Frontal cortex (tissue), 4 donors: ENCODE results near the gene CCNE1. TPM values are rescaled to one million over a fixed set of nuclear protein-coding genes. Genes with fewer than 3 reads are reported as not detected.
"Not testable (repeated sequence)": the region's sequence is repeated elsewhere in the genome, so short reads cannot be mapped to it uniquely, and the experiment has no call there.

ENCODE experiments used
- DNase-seq, 2 donors: peaks; one replicate each; pipeline ENCODE4 v3.0.0; 2012; ENCODE audit warnings: low spot score in 2 of 2
- FAIRE-seq: peaks from 2 replicates; lab custom pipeline; 2012; peaks lifted over from hg19 to GRCh38; lab: Jason Lieb, UNC
- total RNA-seq: library from RNA; depleted of rRNA; stranded (reverse); fragments of >200 nt; gene quantifications from one replicate; pipeline ENCODE4 v1.2.3, GENCODE V29; 2014
- donor health status: control.
- donor health status: control.
- donor health status: control.

Gene CCNE1
- total RNA-seq, 1 donor from 2014 or later: 1.6 TPM

- FAIRE-seq (no peak), DNase-seq (no peak)
These were observed 26.4 kb upstream of the CCNE1 start for GRCh38 chr19:29785360-29785759.

DNA sequence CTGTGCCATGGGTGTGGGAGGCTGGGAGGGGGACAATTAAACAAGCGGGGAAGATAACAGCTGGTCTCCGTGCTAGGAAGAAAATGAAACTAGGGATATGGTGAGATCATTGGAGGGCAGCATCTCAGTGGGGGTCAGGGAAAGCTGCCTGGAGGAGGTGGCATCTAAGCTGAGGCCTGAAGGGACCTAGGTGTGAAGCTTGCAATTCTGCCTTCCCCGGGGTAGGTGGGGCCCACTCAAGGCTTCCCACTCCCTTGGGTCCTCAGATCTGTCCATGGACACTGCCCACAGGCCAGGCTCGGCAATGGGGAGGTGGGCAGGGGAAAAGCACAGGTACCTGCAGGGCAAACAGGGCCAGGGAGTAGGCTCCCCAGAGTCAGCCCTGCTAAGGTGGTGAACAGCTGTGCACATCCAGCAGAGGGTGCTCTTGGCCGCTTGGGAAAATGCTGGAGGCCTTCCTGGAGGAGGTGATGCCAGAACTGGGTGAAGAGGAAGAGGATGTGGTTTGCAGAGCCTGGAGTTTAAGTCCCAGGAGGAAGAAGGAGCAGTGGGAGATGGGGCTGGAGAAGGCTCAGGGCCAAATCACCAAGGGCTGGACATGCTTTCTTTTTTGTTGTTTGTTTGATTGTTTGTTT is 25.7 kb upstream of the CCNE1 start:
- no peak for FAIRE-seq
- DNase-seq: no peak

DNA sequence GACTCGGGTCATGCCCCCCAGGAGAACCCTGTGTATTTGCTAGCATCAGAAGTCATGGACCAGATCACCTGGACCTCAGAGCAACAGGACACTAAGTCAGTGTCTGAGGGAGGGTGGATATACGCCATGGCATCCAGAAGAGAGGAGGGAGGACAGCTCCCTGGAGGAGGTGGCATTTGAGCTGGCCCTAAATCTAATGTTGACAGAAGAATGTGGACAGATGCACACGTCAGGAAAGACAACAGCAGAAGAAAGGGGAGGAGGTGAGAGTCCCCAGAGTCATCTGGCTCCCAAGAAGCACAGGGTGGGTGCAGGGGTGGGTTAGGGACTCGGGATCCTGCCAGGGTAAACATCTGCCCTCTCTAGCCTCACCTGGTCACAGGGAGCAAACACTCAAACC is 24.5 kb upstream of the CCNE1 start:
- FAIRE-seq: no peak
- DNase-seq: no peak

DNA sequence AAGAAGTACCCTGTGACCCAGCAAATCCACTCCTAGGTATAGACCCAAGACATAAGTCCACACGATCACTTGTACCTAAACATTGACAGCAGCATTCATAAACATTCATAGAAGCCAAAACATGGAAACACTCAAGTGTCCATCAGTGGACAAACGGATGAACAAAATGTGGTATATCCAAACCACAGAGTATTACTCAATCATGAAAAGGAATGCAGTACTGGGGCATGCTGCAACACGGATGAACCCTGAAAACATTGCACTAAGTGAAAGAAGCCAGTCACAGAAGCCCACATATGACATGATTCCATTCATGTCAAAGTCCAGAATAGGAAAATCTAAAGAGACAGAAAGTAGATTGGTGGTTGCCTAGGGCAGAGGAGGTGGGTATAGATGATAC is 22.8 kb upstream of the CCNE1 start:
- FAIRE-seq (no peak), DNase-seq (no peak)

DNA sequence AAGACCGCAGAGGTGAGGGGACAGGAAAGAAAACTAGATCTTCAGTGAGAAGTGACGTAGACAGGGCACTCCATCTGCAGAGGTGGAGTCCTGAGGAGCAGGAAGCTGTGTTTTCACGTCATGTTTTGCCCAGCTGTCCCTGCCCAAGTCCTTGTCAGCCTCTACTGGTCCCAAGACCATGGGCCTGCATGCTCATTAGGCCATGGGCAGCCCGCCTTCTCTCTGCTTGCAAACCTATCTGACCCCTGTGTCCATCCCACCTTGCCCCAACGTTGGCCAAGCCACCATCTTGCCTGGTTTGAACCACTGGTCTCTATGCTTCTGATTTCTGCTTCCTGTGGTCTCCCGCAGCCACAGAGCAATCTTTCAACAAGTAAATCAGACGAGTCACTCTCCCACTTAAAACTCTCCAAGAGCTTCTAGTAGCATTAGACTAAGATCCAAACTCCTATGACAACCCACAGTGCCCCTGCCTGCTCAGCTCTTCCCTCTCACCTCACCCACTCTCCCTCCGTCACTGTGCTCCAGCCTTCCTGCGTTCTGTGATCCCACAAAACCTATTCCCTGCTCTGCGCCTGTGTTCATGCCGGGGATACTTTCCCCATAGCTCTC is 18.6 kb upstream of the CCNE1 start:
- DNase-seq: no peak
- no peak for FAIRE-seq

GRCh38 chr19:29794490-29794889 is 17.3 kb upstream of the CCNE1 start:
- not testable (repeated sequence) for DNase-seq, FAIRE-seq

DNA sequence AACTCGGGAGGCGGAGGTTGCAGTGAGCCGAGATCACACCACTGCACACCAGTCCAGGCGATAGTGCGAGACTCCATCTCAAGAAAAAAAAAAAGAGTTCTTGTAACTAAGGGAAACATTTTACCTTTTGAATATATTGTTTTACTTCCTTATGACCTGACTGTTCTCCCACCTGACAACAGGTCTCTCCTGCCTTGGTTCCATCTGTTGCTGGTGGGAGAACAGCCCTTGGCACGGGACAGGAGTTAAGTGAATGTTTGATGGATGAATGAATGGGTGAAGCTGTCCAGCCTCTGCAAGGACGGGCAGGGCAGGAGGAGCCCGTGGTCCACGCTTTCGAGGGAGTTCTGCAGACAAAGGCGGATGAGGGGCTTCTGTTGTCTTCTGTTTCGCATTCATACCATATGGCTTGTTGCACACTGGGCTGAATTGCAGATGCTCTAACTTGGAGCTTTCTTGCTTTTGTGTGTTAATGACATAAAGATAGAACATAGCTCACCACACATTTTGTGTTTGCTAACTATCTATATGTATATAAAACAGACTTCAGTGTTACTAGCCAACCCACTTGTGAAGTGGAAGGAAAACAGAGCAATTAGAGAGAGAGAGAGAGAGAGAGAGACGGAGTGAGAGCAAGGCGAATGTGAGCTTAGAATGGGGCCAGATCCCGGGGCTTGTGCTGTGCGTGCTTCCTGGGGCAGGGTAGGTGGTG is 16.2 kb upstream of the CCNE1 start:
- no peak for DNase-seq

DNA sequence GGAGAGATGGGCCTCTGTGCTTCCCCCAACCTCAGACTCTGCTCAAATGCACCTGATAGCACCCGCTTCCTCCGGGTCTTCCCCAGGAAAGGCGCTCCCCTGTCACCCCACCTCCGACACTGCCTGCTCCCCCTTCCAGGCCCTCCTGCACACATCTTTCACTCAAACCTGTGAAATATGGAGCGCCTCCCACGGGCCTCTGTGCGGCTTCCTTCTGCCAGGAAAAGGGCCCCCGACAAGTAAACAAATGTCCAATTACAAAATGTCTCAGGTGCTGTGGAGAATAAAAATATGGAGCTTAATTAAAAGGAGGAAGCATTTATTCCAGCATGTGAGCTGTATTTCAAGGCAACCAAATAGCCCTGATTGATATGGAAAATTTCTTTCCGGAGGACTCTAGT is 15.6 kb upstream of the CCNE1 start:
- FAIRE-seq (no peak), DNase-seq (no peak)

More for the DNA sequence above, 16.2 kb upstream of the CCNE1 start:
- FAIRE-seq: no peak

DNA sequence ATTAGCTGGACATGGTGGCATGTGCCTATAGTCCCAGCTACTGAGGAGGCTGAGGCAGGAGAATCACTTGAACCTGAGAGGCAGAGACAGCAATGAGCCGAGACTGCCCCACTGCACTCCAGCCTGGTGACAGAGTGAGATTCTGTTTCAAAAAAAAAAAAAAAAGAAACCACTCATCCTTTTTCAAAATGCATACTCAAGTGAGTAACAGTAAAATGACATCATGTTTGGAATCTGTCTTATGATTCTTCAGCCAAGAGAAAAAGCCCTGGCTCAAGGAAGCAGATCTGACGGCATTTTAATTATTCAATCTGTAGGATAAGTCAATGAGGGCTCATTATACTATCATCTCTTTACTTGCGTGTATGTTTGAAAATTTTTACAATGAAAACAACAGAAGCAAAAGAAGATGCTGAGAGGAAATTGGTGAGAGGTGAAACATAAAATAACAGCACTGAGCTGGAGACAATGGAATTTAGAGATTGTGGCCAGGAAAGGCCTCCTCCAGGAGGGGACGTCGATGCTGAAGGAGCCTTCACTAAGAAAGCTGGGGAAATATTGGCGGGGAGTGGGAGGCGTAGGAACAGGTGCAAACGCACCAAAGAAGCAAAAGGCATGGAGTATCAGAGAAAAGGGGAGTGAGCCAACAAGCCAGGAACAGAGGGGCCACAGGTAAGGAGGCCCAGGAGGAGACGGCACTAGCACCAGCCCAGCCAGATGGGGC is 12.9 kb upstream of the CCNE1 start:
- DNase-seq (no peak), FAIRE-seq (no peak)

DNA sequence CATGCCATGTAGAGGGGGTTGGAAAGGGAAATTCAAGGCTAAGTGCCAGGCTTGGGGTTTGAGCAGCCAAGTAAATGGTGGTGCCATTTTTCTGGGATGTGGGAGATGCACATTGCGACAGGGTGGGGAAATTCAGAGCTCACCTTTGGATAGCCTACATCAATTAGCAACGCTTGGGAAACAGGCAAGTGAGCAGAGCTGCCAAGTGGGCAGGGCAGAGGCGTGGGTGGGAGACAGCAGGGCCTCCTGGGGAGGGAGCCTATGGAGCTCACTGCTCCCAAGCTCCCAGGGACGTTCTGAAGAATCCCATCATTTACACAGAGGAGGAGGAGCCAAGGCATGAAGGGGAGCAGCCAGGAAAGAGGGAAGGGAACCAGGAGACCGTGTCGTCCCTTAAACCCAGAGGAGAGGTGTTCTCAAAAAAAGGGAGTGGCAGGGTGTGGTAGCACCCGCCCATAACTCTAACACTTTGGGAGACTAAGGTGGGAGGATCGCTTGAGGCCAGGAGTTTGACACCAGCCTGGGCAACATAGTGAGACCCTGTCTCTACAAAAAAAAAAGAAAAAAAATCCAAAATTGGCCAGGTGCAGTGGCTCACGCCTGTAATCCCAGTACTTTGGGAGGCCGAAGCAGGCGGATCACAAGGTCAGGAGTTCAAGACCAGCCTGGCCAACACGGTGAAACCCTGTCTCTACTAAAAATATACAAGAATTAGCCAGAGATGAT is 11.5 kb upstream of the CCNE1 start:
- FAIRE-seq: no peak
- DNase-seq: no peak

GRCh38 chr19:29803951-29804350 is 7.8 kb upstream of the CCNE1 start:
- not testable (repeated sequence) for DNase-seq, FAIRE-seq

DNA sequence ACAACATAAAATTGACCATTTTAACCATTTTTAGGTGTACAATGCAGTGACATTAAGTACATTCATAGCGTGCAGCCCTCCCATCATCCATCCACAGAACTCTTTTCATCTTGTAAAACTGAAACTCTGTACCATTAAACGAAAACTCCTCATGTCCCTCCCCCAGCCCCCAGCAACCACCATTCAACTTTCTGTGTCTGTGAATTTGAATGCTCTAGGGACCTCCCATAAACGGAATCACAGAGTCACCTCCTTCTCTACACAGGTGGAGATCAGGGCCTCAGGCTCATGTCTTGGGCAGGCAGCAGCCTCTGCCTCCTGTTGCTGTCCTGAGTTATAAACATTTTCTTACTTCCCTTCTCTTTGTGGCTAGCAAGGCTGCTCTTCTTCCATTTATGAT is 7.3 kb upstream of the CCNE1 start:
- FAIRE-seq (no peak), DNase-seq (no peak)

DNA sequence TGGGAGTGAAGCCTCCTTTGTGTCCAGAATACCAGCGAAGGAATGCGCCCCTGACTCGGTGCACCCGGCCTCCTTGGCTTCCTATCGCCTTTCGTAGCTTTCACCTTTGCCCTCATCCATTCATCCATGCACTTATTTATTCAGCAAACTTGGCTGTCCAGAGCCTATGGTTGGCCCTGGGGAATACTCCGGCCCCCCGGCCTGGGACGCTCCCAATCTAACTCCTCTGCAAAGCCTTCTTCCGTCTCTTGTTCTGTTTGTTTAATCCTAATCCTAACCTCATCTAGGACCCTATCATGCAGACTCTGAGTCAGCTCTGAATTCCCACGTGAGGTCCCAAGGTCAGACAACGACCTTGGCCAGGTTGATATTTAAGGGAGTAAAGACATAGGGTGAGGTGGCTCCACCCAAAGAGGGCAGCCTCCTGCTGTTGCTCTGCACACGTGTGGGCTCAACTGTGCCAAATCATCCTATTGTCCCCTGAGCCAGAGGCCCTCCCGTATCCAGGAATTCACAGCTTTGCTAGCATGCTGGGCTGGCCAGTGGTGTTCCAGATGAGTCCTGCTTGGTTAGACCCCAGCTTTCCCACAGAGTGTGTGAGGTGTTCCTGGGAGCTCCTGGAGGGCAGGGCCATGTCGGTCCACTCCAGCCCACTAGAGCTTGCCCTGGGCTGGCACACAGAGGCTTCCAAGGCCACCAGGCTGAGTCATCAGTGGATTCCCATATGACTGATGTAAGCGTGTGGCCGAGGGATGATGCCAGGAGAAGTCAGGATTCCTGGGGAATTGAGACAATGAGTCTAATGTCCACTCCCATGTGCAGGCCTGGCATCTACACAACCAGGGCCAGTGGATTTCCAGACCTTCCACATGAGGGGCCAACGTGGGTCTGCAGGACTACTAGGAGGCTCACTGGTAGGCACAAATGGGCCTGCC is 6.5 kb upstream of the CCNE1 start:
- DNase-seq (no peak), FAIRE-seq (no peak)

GRCh38 chr19:29806098-29806866 is 5.5 kb upstream of the CCNE1 start:
- no peak for DNase-seq
- no peak for FAIRE-seq

GRCh38 chr19:29807178-29807577 is 4.6 kb upstream of the CCNE1 start:
- no peak for DNase-seq
- no peak for FAIRE-seq

DNA sequence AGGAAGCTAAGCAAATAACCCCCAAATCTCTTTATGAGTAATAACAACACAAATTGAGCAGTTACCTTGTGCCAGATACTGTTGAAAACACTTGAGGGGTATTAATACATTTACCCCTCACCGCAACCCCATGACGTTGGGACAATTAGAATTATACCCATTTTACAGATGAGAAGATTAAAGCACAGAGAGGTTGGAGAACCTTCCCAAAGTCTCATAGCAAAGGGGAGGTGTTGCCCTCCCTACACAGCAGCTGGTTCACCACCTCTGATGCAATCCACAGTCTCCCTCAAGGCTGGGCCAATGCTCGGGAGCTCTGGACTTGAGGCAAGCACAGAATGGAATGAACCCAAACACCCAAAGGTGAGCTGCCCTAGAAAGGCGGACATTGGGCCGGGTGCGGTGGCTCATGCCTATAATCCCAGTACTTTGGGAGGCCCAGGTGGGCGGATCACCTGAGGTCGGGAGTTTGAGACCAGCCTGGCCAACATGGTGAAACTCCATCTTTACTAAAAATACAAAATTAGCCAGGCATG is 3.9 kb upstream of the CCNE1 start:
- FAIRE-seq: no peak
- DNase-seq: no peak

GRCh38 chr19:29809795-29810503 is 1.8 kb upstream of the CCNE1 start:
- FAIRE-seq: no peak
- DNase-seq: no peak
